Smooth muscle cell (in vitro differentiated cells): ENCODE data around the gene NFAT5. TPM values are rescaled to one million over a fixed set of nuclear protein-coding genes. Genes with fewer than 3 reads are reported as not detected.

Experiments used
- DNase-seq: peaks from one replicate; lab custom pipeline; 2025; ENCODE audit not compliant: unreplicated experiment; lab: John Stamatoyannopoulos, UW
- H2AFZ ChIP-seq: fragments of 200-600 bp; sonication (generic); 2 replicates; pipeline ENCODE4 v1.6.0; 2016; ENCODE audit warnings: antibody characterized with exemption, low read depth, mild to moderate bottlenecking
- H3F3A ChIP-seq: fragments of 200-600 bp; sonication (generic); 2 replicates; pipeline ENCODE4 v1.6.0; 2017; ENCODE audit warnings: antibody characterized with exemption, low read depth
- H3K27ac ChIP-seq: fragments of 200-600 bp; sonication (generic); 2 replicates; pipeline ENCODE4 v1.5.1; 2016; ENCODE audit warnings: low read depth, mild to moderate bottlenecking
- H3K27me3 ChIP-seq: fragments of 200-600 bp; sonication (generic); 2 replicates; pipeline ENCODE4 v1.6.1; 2016; ENCODE audit warnings: low read depth, mild to moderate bottlenecking
- H3K36me3 ChIP-seq: fragments of 200-600 bp; sonication (generic); 2 replicates; pipeline ENCODE4 v1.5.1; 2016; ENCODE audit warnings: low read depth
- H3K4me1 ChIP-seq: fragments of 200-600 bp; sonication (generic); 2 replicates; pipeline ENCODE4 v1.5.1; 2016; ENCODE audit warnings: low read depth
- H3K4me2 ChIP-seq: fragments of 200-600 bp; sonication (generic); 2 replicates; pipeline ENCODE4 v1.6.0; 2016; ENCODE audit warnings: mild to moderate bottlenecking
- H3K4me3 ChIP-seq: fragments of 200-600 bp; sonication (generic); 2 replicates; pipeline ENCODE4 v1.5.1; 2016; ENCODE audit warnings: mild to moderate bottlenecking
- H3K79me2 ChIP-seq: fragments of 200-600 bp; sonication (generic); 2 replicates; pipeline ENCODE4 v1.6.0; 2016; ENCODE audit warnings: low read depth, mild to moderate bottlenecking
- H3K9ac ChIP-seq: fragments of 200-600 bp; sonication (generic); 2 replicates; pipeline ENCODE4 v1.6.0; 2016; ENCODE audit warnings: low read depth
- H3K9me3 ChIP-seq: fragments of 200-600 bp; sonication (generic); replicated peaks from 2 replicates; pipeline ENCODE4 v1.5.1; 2016; ENCODE audit warnings: low read depth
- H4K20me1 ChIP-seq: fragments of 200-600 bp; sonication (generic); 2 replicates; pipeline ENCODE4 v1.6.0; 2016; ENCODE audit warnings: low read depth
- CTCF ChIP-seq: fragments of 200-600 bp; sonication (generic); IDR thresholded peaks from 2 replicates; pipeline ENCODE4 v1.5.1; 2017; ENCODE audit warnings: borderline replicate concordance, mild to moderate bottlenecking, antibody characterized with exemption; ENCODE audit not compliant: insufficient read depth, poor library complexity, severe bottlenecking
- WGBS: methylation state at CpG from one replicate; pipeline ENCODE4 v1.1.7; 2016; ENCODE audit warnings: low lambda C conversion rate; 5-methylcytosine and 5-hydroxymethylcytosine counted together
- polyA plus RNA-seq: library from polyadenylated mRNA; unstranded; fragments of >200 nt; fragmentation: Nextera tagmentation; extraction: Ambion mirVana; gene quantifications from 2 replicates; pipeline ENCODE4 v1.2.1, GENCODE V29; 2016
- total RNA-seq: library from RNA; depleted of rRNA; stranded (reverse); fragments of >200 nt; gene quantifications from 2 replicates; pipeline ENCODE4 v1.2.3, GENCODE V29; 2014

NFAT5 gene
- total and polyA plus RNA-seq, 2 experiments from 2014 or later, result 4.2 to 44.3 TPM

GRCh38 chr16:69593751-69594255, 28.0 kb downstream of the NFAT5 start:
- no peaks in the 10 kb centered on the region for H3K4me1 ChIP-seq
- H3K27ac ChIP-seq, result no peak overlapping the region
- H3K4me2 ChIP-seq, result no peak overlapping the region
- WGBS, result 96% methylated on average over 4 of the region's 4 CpGs
- H3K79me2 ChIP-seq, result peaks cover 87% of the 10 kb centered on the region
- peaks cover 3% of the 10 kb centered on the region for H3F3A ChIP-seq
- no peak overlapping the region for H3K9ac ChIP-seq
- peaks cover 100% of the 10 kb centered on the region for H4K20me1 ChIP-seq
- no peak overlapping the region for H2AFZ ChIP-seq
- H3K9me3 ChIP-seq, result no peaks in the 10 kb centered on the region
- no peak for DNase-seq
- no peak for TF ChIP-seq CTCF
- H3K4me3 ChIP-seq, result no peak overlapping the region
- no peaks in the 10 kb centered on the region for H3K27me3 ChIP-seq
- no peaks in the 10 kb centered on the region for H3K36me3 ChIP-seq

- Histone ChIP-seq H3K36me3 (no peaks in the 10 kb centered on the region), H3K4me1 (no peaks in the 10 kb centered on the region), H3K27me3 (no peaks in the 10 kb centered on the region), H3K4me2 (peak overlapping the region; percentile 46), H3K79me2 (peaks cover 88% of the 10 kb centered on the region), H3K4me3 (peak overlapping the region; percentile 12), H2AFZ (no peak overlapping the region), H3K27ac (peak overlapping the region; percentile 83), H3F3A (peaks cover 3% of the 10 kb centered on the region), H4K20me1 (peaks cover 100% of the 10 kb centered on the region), H3K9me3 (no peaks in the 10 kb centered on the region), H3K9ac (no peak overlapping the region)
- no peak for DNase-seq
- no peak for TF ChIP-seq CTCF
- WGBS, result 81% methylated on average over 8 of the region's 8 CpGs
Measured at GRCh38 chr16:69595127-69596036, 29.6 kb downstream of the NFAT5 start.

- TF ChIP-seq CTCF, result no peak
- no peak for DNase-seq
- H4K20me1 ChIP-seq, result peaks cover 100% of the 10 kb centered on the region
- H3K27me3 ChIP-seq, result no peaks in the 10 kb centered on the region
- no peak overlapping the region for H3K9ac ChIP-seq
- H3K4me3 ChIP-seq, result no peak overlapping the region
- no peak overlapping the region for H3K4me2 ChIP-seq
- H3K9me3 ChIP-seq, result no peaks in the 10 kb centered on the region
- no peaks in the 10 kb centered on the region for H3K4me1 ChIP-seq
- no peak overlapping the region for H2AFZ ChIP-seq
- peaks cover 3% of the 10 kb centered on the region for H3F3A ChIP-seq
- peak overlapping the region; percentile 83 for H3K27ac ChIP-seq
- H3K79me2 ChIP-seq, result peaks cover 88% of the 10 kb centered on the region
- no peaks in the 10 kb centered on the region for H3K36me3 ChIP-seq
Measured at GRCh38 chr16:69596801-69597200, 31.0 kb downstream of the NFAT5 start.
